ENCODE data around the gene AIG1. TPM values are rescaled to one million over a fixed set of nuclear protein-coding genes. Genes with fewer than 3 reads are reported as not detected.
A peak's percentile ranks its signal among the peaks of the same experiment; 100 is the strongest.

AIG1 gene
- total RNA-seq, 1 experiment from 2014 or later = 51.1 TPM

- RAD21 ChIA-PET (ENCODE audit: low non-redundant PET in 1 of 2, low total read pairs in 2 of 2, uncharacterized antibody in 2 of 2, unreplicated experiment in 2 of 2) = no interaction called here
- intact Hi-C loops (cut with micrococcal nuclease) = no loop called here
- no peak for TF ChIP-seq EZH2phosphoT487 (IDR thresholded peaks at IDR 0.05; ENCODE audit: borderline replicate concordance)
- no peak for TF ChIP-seq POLR2A (IDR thresholded peaks at IDR 0.05; ENCODE audit: borderline replicate concordance, extremely low read depth, insufficient read depth, insufficient read length)
- TF ChIP-seq SRF (IDR thresholded peaks at IDR 0.05; ENCODE audit: low read depth) = no peak
- Histone ChIP-seq H3K79me2 (ENCODE audit: insufficient read depth, low read length) (no peaks in the 10 kb centered on the region), H3K9me3 (ENCODE audit: control insufficient read depth in 1 of 2, insufficient read depth in 1 of 2, low read depth in 1 of 2, low read length in 2 of 2) (no peaks in the 10 kb centered on the region), H3K9ac (ENCODE audit: low read length) (no peak overlapping the region), H3K4me1 (ENCODE audit: control insufficient read depth in 1 of 2, insufficient read depth in 2 of 2, low read length in 2 of 2) (no peaks in the 10 kb centered on the region), H3K4me3 (replicated peaks in 1 of 2; ENCODE audit: low read depth in 1 of 2, low read length in 2 of 2) (no peak overlapping the region), H3K27me3 (ENCODE audit: insufficient read depth, low read length) (no peaks in the 10 kb centered on the region), H3K9me2 (ENCODE audit: insufficient read depth) (no peaks in the 10 kb centered on the region), H3K36me3 (ENCODE audit: control insufficient read depth in 1 of 2, insufficient read depth in 2 of 2, low read length in 2 of 2) (no peaks in the 10 kb centered on the region), H2AFZ (ENCODE audit: low read depth, low read length, poor library complexity, severe bottlenecking) (no peak overlapping the region), H3K4me2 (ENCODE audit: low read length) (no peak overlapping the region), H4K20me1 (ENCODE audit: insufficient read depth) (no peaks in the 10 kb centered on the region), H3K27ac (ENCODE audit: low read depth, low read length) (no peak overlapping the region)
- DNase-seq (ENCODE audit: low read depth, low spot score) (no peak), ATAC-seq (no peak)
- no TSS peak for BruUV-seq (replicated peaks)
- POLR2A ChIA-PET = no interaction called here
- CTCF ChIA-PET = no interaction called here
Measured at GRCh38 chr6:143229400-143229799, 168.7 kb downstream of the AIG1 start.

GRCh38 chr6:143232849-143233248 is 172.2 kb downstream of the AIG1 start:
- Histone ChIP-seq H3K36me3 (ENCODE audit: control insufficient read depth in 1 of 2, insufficient read depth in 2 of 2, low read length in 2 of 2) (no peaks in the 10 kb centered on the region), H2AFZ (ENCODE audit: low read depth, low read length, poor library complexity, severe bottlenecking) (no peak overlapping the region), H3K9me2 (ENCODE audit: insufficient read depth) (no peaks in the 10 kb centered on the region), H3K79me2 (ENCODE audit: insufficient read depth, low read length) (no peaks in the 10 kb centered on the region), H3K27ac (ENCODE audit: low read depth, low read length) (no peak overlapping the region), H4K20me1 (ENCODE audit: insufficient read depth) (no peaks in the 10 kb centered on the region), H3K4me3 (replicated peaks in 1 of 2; ENCODE audit: low read depth in 1 of 2, low read length in 2 of 2) (no peak overlapping the region), H3K27me3 (ENCODE audit: insufficient read depth, low read length) (no peaks in the 10 kb centered on the region), H3K4me2 (ENCODE audit: low read length) (no peak overlapping the region), H3K9me3 (ENCODE audit: control insufficient read depth in 1 of 2, insufficient read depth in 1 of 2, low read depth in 1 of 2, low read length in 2 of 2) (no peaks in the 10 kb centered on the region), H3K4me1 (ENCODE audit: control insufficient read depth in 1 of 2, insufficient read depth in 2 of 2, low read length in 2 of 2) (peaks cover 0 to 8% of the 10 kb centered on the region in 2 experiments; a peak in 1 of 4 replicates), H3K9ac (ENCODE audit: low read length) (no peak overlapping the region)
- intact Hi-C loops (cut with micrococcal nuclease) = loop anchor here (2.0 kb wide), 1 partner anchor 194 kb away; no protein-coding TSS in a partner anchor
- POLR2A ChIA-PET = no interaction called here
- TF ChIP-seq CEBPB (IDR thresholded peaks at IDR 0.05; ENCODE audit: low read depth) = no peak
- no peak for TF ChIP-seq SP1 (IDR thresholded peaks at IDR 0.05; ENCODE audit: low read depth)
- TF ChIP-seq TCF7L2 (IDR thresholded peaks at IDR 0.05; ENCODE audit: borderline replicate concordance, extremely low read depth, insufficient read depth, insufficient read length) = no peak
- TF ChIP-seq FOSL1 (IDR thresholded peaks at IDR 0.05; ENCODE audit: low read depth) = no peak
- TF ChIP-seq POLR2A (IDR thresholded peaks at IDR 0.05; ENCODE audit: borderline replicate concordance, extremely low read depth, insufficient read depth, insufficient read length) = no peak
- TF ChIP-seq CTCF (IDR thresholded peaks at IDR 0.05 in 2 of 3, conservative IDR thresholded peaks at IDR 0.05 in 1 of 3; ENCODE audit: borderline replicate concordance in 1 of 3, insufficient read depth in 1 of 3, low read depth in 2 of 3, low read length in 2 of 3) = peak; percentile 36 to 79 (median 75); a peak in 5 of 6 replicates
- no peak for TF ChIP-seq EGR1 (IDR thresholded peaks at IDR 0.05; ENCODE audit: low read depth)
- no peak for TF ChIP-seq REST (IDR thresholded peaks at IDR 0.05; ENCODE audit: low read depth)
- TF ChIP-seq JUND (IDR thresholded peaks at IDR 0.05) = no peak
- TF ChIP-seq SRF (IDR thresholded peaks at IDR 0.05; ENCODE audit: low read depth) = no peak
- TF ChIP-seq ATF3 (IDR thresholded peaks at IDR 0.05) = no peak
- no peak for TF ChIP-seq SIN3A (IDR thresholded peaks at IDR 0.05; ENCODE audit: low read depth)
- TF ChIP-seq RAD21 (IDR thresholded peaks at IDR 0.05; ENCODE audit: low read depth) = peak; percentile 42; the same call in 1 of the 2 replicates
- no TSS peak for BruUV-seq (replicated peaks)
- peak; percentile 81 for ATAC-seq
- RAD21 ChIA-PET (ENCODE audit: low non-redundant PET in 1 of 2, low total read pairs in 2 of 2, uncharacterized antibody in 2 of 2, unreplicated experiment in 2 of 2) = interaction anchor here in 1 of 2 experiments (1.0 kb wide), 1 partner anchor 194 kb away, joined by 3 read pairs; no protein-coding TSS in a partner anchor
- DNase-seq (ENCODE audit: low read depth, low spot score) = peak; percentile 15
- CTCF ChIA-PET = interaction anchor here (0.8 to 3.0 kb wide), 6 partner anchors 12 to 758 kb away, joined by 3 to 15 read pairs (median 4); no protein-coding TSS in a partner anchor
